ENCODE measurements around the gene TMC7. TPM values are rescaled to one million over a fixed set of nuclear protein-coding genes. Genes with fewer than 3 reads are reported as not detected.

Gene TMC7
- total and polyA plus RNA-seq, 2 of the 13 experiments (the other 11 are each of a cell fraction or from before 2014, with no cell fraction given), result 1.2 to 5.1 TPM

GRCh38 chr16:19094542-19095365 lies 111.0 kb downstream of the TMC7 start (continued):
- TF ChIP-seq, protein P1, sequence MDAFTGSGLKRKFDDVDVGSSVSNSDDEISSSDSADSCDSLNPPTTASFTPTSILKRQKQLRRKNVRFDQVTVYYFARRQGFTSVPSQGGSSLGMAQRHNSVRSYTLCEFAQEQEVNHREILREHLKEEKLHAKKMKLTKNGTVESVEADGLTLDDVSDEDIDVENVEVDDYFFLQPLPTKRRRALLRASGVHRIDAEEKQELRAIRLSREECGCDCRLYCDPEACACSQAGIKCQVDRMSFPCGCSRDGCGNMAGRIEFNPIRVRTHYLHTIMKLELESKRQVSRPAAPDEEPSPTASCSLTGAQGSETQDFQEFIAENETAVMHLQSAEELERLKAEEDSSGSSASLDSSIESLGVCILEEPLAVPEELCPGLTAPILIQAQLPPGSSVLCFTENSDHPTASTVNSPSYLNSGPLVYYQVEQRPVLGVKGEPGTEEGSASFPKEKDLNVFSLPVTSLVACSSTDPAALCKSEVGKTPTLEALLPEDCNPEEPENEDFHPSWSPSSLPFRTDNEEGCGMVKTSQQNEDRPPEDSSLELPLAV (CRISPR knock-in tag; conservative IDR thresholded peaks at IDR 0.05; ENCODE audit: low read depth), result no peak
- TF ChIP-seq TERF1 (CRISPR knock-in tag; IDR thresholded peaks at IDR 0.05) (no peak), GABPB1 (CRISPR knock-in tag; IDR thresholded peaks at IDR 0.05) (peak; percentile 83), ZNF382 (CRISPR knock-in tag; IDR thresholded peaks at IDR 0.05; ENCODE audit: borderline replicate concordance) (no peak), DZIP1 (CRISPR knock-in tag; IDR thresholded peaks at IDR 0.05) (no peak), SNAI1 (CRISPR knock-in tag; IDR thresholded peaks at IDR 0.05; ENCODE audit: borderline replicate concordance) (no peak), ZNF703 (CRISPR knock-in tag; IDR thresholded peaks at IDR 0.05; ENCODE audit: borderline replicate concordance) (no peak), CEBPZ (IDR thresholded peaks at IDR 0.05; ENCODE audit: low read length) (no peak), RBM22 (optimal IDR thresholded peaks at IDR 0.05; ENCODE audit: low read length) (no peak), PBX2 (CRISPR knock-in tag; IDR thresholded peaks at IDR 0.05) (peak; percentile 84)
- TF ChIP-seq, protein P2, sequence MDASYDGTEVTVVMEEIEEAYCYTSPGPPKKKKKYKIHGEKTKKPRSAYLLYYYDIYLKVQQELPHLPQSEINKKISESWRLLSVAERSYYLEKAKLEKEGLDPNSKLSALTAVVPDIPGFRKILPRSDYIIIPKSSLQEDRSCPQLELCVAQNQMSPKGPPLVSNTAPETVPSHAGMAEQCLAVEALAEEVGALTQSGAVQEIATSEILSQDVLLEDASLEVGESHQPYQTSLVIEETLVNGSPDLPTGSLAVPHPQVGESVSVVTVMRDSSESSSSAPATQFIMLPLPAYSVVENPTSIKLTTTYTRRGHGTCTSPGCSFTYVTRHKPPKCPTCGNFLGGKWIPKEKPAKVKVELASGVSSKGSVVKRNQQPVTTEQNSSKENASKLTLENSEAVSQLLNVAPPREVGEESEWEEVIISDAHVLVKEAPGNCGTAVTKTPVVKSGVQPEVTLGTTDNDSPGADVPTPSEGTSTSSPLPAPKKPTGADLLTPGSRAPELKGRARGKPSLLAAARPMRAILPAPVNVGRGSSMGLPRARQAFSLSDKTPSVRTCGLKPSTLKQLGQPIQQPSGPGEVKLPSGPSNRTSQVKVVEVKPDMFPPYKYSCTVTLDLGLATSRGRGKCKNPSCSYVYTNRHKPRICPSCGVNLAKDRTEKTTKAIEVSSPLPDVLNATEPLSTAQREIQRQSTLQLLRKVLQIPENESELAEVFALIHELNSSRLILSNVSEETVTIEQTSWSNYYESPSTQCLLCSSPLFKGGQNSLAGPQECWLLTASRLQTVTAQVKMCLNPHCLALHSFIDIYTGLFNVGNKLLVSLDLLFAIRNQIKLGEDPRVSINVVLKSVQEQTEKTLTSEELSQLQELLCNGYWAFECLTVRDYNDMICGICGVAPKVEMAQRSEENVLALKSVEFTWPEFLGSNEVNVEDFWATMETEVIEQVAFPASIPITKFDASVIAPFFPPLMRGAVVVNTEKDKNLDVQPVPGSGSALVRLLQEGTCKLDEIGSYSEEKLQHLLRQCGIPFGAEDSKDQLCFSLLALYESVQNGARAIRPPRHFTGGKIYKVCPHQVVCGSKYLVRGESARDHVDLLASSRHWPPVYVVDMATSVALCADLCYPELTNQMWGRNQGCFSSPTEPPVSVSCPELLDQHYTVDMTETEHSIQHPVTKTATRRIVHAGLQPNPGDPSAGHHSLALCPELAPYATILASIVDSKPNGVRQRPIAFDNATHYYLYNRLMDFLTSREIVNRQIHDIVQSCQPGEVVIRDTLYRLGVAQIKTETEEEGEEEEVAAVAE (CRISPR knock-in tag; IDR thresholded peaks at IDR 0.05; ENCODE audit: borderline replicate concordance), result 0 out of 2 replicates have a peak, but pooled peaks have one; percentile 65
